ENCODE measurements around the gene FGD2. TPM values are rescaled to one million over a fixed set of nuclear protein-coding genes. Genes with fewer than 3 reads are reported as not detected.

The FGD2 gene
- total and polyA plus RNA-seq, 2 experiments from 2014 or later, result 0.13 to 0.14 TPM

DNA sequence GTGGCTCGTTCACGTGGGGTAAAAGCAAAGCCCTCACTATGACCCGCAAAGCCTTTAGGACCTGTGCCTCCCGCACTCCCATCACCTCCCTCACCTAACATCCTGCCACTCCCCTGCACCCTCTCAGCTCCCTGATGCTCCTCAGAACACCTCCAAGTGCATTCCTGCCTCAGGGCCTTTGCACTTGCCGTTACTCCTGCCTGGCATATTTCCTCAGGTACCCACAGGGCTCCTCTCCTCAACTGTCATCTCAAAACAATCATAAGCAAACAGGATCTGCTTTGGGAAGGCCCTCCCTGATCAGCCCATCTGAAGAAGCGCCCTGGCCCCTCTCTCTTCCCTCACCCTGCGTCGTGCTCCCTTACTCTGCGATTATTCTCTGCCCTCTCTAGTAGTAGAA is 49.1 kb downstream of the FGD2 start (continued):
- TF ChIP-seq, protein P1, sequence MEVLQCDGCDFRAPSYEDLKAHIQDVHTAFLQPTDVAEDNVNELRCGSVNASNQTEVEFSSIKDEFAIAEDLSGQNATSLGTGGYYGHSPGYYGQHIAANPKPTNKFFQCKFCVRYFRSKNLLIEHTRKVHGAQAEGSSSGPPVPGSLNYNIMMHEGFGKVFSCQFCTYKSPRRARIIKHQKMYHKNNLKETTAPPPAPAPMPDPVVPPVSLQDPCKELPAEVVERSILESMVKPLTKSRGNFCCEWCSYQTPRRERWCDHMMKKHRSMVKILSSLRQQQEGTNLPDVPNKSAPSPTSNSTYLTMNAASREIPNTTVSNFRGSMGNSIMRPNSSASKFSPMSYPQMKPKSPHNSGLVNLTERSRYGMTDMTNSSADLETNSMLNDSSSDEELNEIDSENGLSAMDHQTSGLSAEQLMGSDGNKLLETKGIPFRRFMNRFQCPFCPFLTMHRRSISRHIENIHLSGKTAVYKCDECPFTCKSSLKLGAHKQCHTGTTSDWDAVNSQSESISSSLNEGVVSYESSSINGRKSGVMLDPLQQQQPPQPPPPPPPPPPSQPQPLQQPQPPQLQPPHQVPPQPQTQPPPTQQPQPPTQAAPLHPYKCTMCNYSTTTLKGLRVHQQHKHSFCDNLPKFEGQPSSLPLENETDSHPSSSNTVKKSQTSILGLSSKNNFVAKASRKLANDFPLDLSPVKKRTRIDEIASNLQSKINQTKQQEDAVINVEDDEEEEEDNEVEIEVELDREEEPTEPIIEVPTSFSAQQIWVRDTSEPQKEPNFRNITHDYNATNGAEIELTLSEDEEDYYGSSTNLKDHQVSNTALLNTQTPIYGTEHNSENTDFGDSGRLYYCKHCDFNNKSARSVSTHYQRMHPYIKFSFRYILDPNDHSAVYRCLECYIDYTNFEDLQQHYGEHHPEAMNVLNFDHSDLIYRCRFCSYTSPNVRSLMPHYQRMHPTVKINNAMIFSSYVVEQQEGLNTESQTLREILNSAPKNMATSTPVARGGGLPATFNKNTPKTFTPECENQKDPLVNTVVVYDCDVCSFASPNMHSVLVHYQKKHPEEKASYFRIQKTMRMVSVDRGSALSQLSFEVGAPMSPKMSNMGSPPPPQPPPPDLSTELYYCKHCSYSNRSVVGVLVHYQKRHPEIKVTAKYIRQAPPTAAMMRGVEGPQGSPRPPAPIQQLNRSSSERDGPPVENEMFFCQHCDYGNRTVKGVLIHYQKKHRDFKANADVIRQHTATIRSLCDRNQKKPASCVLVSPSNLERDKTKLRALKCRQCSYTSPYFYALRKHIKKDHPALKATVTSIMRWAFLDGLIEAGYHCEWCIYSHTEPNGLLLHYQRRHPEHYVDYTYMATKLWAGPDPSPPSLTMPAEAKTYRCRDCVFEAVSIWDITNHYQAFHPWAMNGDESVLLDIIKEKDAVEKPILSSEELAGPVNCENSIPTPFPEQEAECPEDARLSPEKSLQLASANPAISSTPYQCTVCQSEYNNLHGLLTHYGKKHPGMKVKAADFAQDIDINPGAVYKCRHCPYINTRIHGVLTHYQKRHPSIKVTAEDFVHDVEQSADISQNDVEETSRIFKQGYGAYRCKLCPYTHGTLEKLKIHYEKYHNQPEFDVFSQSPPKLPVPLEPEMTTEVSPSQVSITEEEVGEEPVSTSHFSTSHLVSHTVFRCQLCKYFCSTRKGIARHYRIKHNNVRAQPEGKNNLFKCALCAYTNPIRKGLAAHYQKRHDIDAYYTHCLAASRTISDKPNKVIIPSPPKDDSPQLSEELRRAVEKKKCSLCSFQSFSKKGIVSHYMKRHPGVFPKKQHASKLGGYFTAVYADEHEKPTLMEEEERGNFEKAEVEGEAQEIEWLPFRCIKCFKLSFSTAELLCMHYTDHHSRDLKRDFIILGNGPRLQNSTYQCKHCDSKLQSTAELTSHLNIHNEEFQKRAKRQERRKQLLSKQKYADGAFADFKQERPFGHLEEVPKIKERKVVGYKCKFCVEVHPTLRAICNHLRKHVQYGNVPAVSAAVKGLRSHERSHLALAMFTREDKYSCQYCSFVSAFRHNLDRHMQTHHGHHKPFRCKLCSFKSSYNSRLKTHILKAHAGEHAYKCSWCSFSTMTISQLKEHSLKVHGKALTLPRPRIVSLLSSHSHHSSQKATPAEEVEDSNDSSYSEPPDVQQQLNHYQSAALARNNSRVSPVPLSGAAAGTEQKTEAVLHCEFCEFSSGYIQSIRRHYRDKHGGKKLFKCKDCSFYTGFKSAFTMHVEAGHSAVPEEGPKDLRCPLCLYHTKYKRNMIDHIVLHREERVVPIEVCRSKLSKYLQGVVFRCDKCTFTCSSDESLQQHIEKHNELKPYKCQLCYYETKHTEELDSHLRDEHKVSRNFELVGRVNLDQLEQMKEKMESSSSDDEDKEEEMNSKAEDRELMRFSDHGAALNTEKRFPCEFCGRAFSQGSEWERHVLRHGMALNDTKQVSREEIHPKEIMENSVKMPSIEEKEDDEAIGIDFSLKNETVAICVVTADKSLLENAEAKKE (CRISPR knock-in tag; IDR thresholded peaks at IDR 0.05), result no peak
- TF ChIP-seq CREB1 (CRISPR knock-in tag; IDR thresholded peaks at IDR 0.05; ENCODE audit: low read depth) (no peak), JUNB (IDR thresholded peaks at IDR 0.05; ENCODE audit: unreplicated experiment) (no peak), NANOG (IDR thresholded peaks at IDR 0.05; ENCODE audit: borderline replicate concordance) (no peak), ZNF331 (CRISPR knock-in tag; IDR thresholded peaks at IDR 0.05; ENCODE audit: low read depth) (no peak), EZH2phosphoT487 (IDR thresholded peaks at IDR 0.05; ENCODE audit: unreplicated experiment) (no peak)
- TF ChIP-seq, protein P2, sequence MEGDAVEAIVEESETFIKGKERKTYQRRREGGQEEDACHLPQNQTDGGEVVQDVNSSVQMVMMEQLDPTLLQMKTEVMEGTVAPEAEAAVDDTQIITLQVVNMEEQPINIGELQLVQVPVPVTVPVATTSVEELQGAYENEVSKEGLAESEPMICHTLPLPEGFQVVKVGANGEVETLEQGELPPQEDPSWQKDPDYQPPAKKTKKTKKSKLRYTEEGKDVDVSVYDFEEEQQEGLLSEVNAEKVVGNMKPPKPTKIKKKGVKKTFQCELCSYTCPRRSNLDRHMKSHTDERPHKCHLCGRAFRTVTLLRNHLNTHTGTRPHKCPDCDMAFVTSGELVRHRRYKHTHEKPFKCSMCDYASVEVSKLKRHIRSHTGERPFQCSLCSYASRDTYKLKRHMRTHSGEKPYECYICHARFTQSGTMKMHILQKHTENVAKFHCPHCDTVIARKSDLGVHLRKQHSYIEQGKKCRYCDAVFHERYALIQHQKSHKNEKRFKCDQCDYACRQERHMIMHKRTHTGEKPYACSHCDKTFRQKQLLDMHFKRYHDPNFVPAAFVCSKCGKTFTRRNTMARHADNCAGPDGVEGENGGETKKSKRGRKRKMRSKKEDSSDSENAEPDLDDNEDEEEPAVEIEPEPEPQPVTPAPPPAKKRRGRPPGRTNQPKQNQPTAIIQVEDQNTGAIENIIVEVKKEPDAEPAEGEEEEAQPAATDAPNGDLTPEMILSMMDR (conservative IDR thresholded peaks at IDR 0.05; ENCODE audit: low read depth in 2 of 2), result no peak

DNA sequence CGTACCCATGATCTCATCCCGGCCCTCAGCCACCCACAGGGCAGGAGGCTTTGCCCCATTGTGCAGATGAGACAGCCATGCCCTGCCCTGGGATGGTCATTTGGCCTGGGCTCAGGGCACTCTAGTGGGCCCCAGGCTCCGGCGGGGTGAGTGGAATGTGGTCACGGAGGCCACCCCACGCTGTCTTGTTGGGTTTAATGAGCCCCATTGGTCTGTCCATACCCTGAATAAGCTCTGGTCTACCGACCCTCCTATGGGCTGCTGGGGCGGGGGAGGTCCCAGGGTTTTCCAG is 50.6 kb downstream of the FGD2 start:
- H3K4me3 Mint-ChIP-seq, result no peak overlapping the region
- DNase-seq (ENCODE audit: low spot score) (peak; percentile 21), ATAC-seq (no peak; the same call in 2 of the 3 replicates)
- no peaks in the 10 kb centered on the region for H3K9me3 Mint-ChIP-seq
- peak overlapping the region; percentile 57; the same call in 1 of the 2 replicates for H3K4me2 ChIP-seq
- H3K27me3 Mint-ChIP-seq (ENCODE audit: insufficient read depth, low read depth, poor library complexity), result peaks cover 15% of the 10 kb centered on the region
- no peaks in the 10 kb centered on the region; the same call in 2 of the 3 replicates for H3K36me3 Mint-ChIP-seq (ENCODE audit: low read depth)
- no peaks in the 10 kb centered on the region for H3K9me2 ChIP-seq (ENCODE audit: insufficient read depth)
- 0 out of 2 replicates have a peak overlapping the region, but pooled peaks have one; percentile 26 for H3K27ac ChIP-seq (ENCODE audit: low read depth)
- TF ChIP-seq CREB1 (CRISPR knock-in tag; IDR thresholded peaks at IDR 0.05; ENCODE audit: low read depth) (no peak), EZH2 (IDR thresholded peaks at IDR 0.05; ENCODE audit: low read depth, unreplicated experiment) (no peak), ZNF114 (CRISPR knock-in tag; IDR thresholded peaks at IDR 0.05) (no peak), STAT1 (IDR thresholded peaks at IDR 0.05; ENCODE audit: unreplicated experiment) (no peak)
- TF ChIP-seq, protein P2 (conservative IDR thresholded peaks at IDR 0.05; ENCODE audit: low read depth in 2 of 2), result no peak
- TF ChIP-seq, protein P3, sequence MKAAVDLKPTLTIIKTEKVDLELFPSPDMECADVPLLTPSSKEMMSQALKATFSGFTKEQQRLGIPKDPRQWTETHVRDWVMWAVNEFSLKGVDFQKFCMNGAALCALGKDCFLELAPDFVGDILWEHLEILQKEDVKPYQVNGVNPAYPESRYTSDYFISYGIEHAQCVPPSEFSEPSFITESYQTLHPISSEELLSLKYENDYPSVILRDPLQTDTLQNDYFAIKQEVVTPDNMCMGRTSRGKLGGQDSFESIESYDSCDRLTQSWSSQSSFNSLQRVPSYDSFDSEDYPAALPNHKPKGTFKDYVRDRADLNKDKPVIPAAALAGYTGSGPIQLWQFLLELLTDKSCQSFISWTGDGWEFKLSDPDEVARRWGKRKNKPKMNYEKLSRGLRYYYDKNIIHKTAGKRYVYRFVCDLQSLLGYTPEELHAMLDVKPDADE (IDR thresholded peaks at IDR 0.05), result no peak
- H3K4me3 ChIP-seq, result 0 out of 2 replicates have a peak overlapping the region, but pooled peaks have one; percentile 23
- peaks cover 38% of the 10 kb centered on the region for H3F3A ChIP-seq (replicated peaks; ENCODE audit: low read depth)
- H3K4me1 Mint-ChIP-seq, result peaks cover 49% of the 10 kb centered on the region
- H2AFZ ChIP-seq, result peak overlapping the region; percentile 78
- H3K27ac Mint-ChIP-seq, result no peak overlapping the region; the same call in 1 of the 2 replicates
- H4K20me1 ChIP-seq (replicated peaks; ENCODE audit: insufficient read depth), result no peaks in the 10 kb centered on the region
- H3K79me2 ChIP-seq (replicated peaks; ENCODE audit: insufficient read depth), result no peaks in the 10 kb centered on the region
- no peaks in the 10 kb centered on the region for H3K27me3 ChIP-seq (ENCODE audit: insufficient read depth)
- peaks cover 38% of the 10 kb centered on the region for H3K4me1 ChIP-seq (ENCODE audit: insufficient read depth)
- no peaks in the 10 kb centered on the region for H3K36me3 ChIP-seq (ENCODE audit: insufficient read depth)
